K562 (cell line): ENCODE data around the gene CASP9. TPM values are rescaled to one million over a fixed set of nuclear protein-coding genes. Genes with fewer than 3 reads are reported as not detected.

Experiments
- CBFA2T2 ChIP-seq: fragments of 450-650 bp; conservative IDR thresholded peaks from 2 replicates; pipeline ENCODE4 v1.6.1; 2017; ENCODE audit warnings: mild to moderate bottlenecking
- CXXC5 ChIP-seq: fragments of 250-450 bp; sonication (Bioruptor Pico); IDR thresholded peaks from 2 replicates; pipeline ENCODE4 v1.8.0; 2022; ENCODE audit warnings: inconsistent platforms, mild to moderate bottlenecking, moderate library complexity
- NR2C2 ChIP-seq, 2 experiments: fragments of 200-800 bp in 1 of 2; sonication (Bioruptor generic) in 1 of 2; sonication (generic) in 1 of 2; formaldehyde crosslinking in 1 of 2; IDR thresholded peaks; 2 replicates each; pipeline versions ENCODE4 v1.6.1 to v1.8.0; 2016 to 2022; ENCODE audit warnings: mild to moderate bottlenecking in 1 of 2, missing compliant biosample characterization in 1 of 2, missing genetic modification characterization in 1 of 2, missing genetic modification reagents in 1 of 2
- RBFOX2 ChIP-seq: fragments of 200-400 bp; formaldehyde crosslinking; IDR thresholded peaks from 2 replicates; pipeline ENCODE4 v1.6.1; 2017; ENCODE audit warnings: low read depth, mild to moderate bottlenecking, low read length, moderate library complexity
- RUNX1 ChIP-seq: sonication (generic); IDR thresholded peaks from 2 replicates; pipeline ENCODE4 v1.6.1; 2016; ENCODE audit warnings: antibody characterized with exemption, low read depth
- SREBF2 ChIP-seq: sonication (generic); formaldehyde crosslinking; IDR thresholded peaks from 2 replicates; pipeline ENCODE4 v1.4.0; 2020; ENCODE audit warnings: mild to moderate bottlenecking, missing genetic modification reagents
- ZNF133 ChIP-seq: fragments of 250-450 bp; sonication (Bioruptor Pico); IDR thresholded peaks from 2 replicates; pipeline ENCODE4 v1.4.0; 2020; ENCODE audit warnings: mild to moderate bottlenecking
- ZNF274 ChIP-seq: IDR thresholded peaks from 2 replicates; pipeline ENCODE4 v1.6.1; 2011; ENCODE audit warnings: low read depth, mild to moderate bottlenecking, low read length, moderate library complexity, borderline replicate concordance
- ZNF644 ChIP-seq: fragments of 200-800 bp; sonication (Bioruptor generic); IDR thresholded peaks from 2 replicates; pipeline ENCODE4 v1.6.1; 2016; ENCODE audit warnings: low read depth, missing genetic modification characterization, missing compliant biosample characterization
- ZNF785 ChIP-seq: fragments of 250-450 bp; sonication (Bioruptor Pico); IDR thresholded peaks from 2 replicates; pipeline ENCODE4 v1.4.0; 2020; ENCODE audit warnings: mild to moderate bottlenecking
- polyA plus RNA-seq, 8 experiments: library from polyadenylated mRNA; depleted of rRNA in 4 of 8; stranded (reverse) in 5 of 8; unstranded in 3 of 8; fragments of >200 nt; fragmentation: Nextera tagmentation in 2 of 8; fragmentation: Illumina TruSeq in 1 of 8; extraction: Ambion mirVana in 2 of 8; extraction: Trizol in 1 of 8; gene quantifications; 2 replicates each; pipeline versions ENCODE4 v1.2.1 to v1.2.3, GENCODE V29; 2011 to 2014; ENCODE audit warnings: inconsistent platforms in 1 of 8, missing spikeins in 1 of 8
- total RNA-seq, 7 experiments: library from RNA; depleted of rRNA in 6 of 7; stranded (reverse); fragments of >200 nt in 6 of 7; fragmentation: Illumina TruSeq in 2 of 7; extraction: Trizol in 2 of 7; gene quantifications; 2 replicates each; pipeline versions ENCODE4 v1.2.1 to v1.2.3, GENCODE V29; 2011 to 2021; ENCODE audit warnings: low replicate concordance in 1 of 7
- TF ChIP-seq, protein P1 (sequence below), 2 experiments: fragments of 450-650 bp; IDR thresholded peaks; 2 replicates each; pipeline ENCODE4 v1.6.1; 2016; ENCODE audit warnings: mild to moderate bottlenecking in 2 of 2, borderline replicate concordance in 1 of 2, low read depth in 1 of 2, moderate library complexity in 1 of 2
- TF ChIP-seq, protein P2 (sequence below): sonication (generic); formaldehyde crosslinking; IDR thresholded peaks from 2 replicates; pipeline ENCODE4 v1.8.1; 2023; ENCODE audit warnings: mild to moderate bottlenecking, missing genetic modification reagents
- TF ChIP-seq, protein P3 (sequence below): fragments of 450-650 bp; conservative IDR thresholded peaks from 2 replicates; pipeline ENCODE4 v1.6.1; 2016; ENCODE audit warnings: missing genetic modification characterization, low read depth, mild to moderate bottlenecking, missing compliant biosample characterization, moderate library complexity

Gene CASP9
- total and polyA plus RNA-seq, 9 of the 15 experiments (the other 6 are each of a cell fraction or from before 2014, with no cell fraction given) = 10.8 to 54.1 (median 30.7) TPM

DNA sequence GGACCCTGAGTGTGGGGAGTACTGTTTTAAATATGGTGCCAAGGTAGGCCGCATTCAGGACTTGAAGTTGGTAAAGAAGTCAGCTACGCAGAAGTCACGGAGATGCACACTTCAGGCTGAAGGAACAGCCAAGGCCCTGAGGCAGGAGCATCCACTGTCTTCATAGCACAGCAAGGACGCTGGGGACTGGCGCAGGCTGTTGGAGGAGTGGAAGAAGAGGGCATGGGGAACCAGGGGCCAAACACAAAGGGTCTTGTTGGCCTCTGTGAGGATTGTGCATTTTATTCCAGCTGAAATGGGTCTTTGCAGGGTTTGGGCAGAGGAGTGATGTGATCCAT lies 19.2 kb upstream of the CASP9 start (continued):
- TF ChIP-seq NR2C2 (CRISPR knock-in tag; IDR thresholded peaks at IDR 0.05) (no peak), NR2C2 (tag; IDR thresholded peaks at IDR 0.05) (no peak), ZNF274 (no peak), ZNF644 (no peak), ZNF785 (CRISPR knock-in tag) (no peak), CBFA2T2 (no peak), RUNX1 (no peak), SREBF2 (no peak), CXXC5 (no peak), ZNF133 (no peak), RBFOX2 (0 out of 2 replicates have a peak, but pooled peaks have one; percentile 2)
- TF ChIP-seq, protein P1, sequence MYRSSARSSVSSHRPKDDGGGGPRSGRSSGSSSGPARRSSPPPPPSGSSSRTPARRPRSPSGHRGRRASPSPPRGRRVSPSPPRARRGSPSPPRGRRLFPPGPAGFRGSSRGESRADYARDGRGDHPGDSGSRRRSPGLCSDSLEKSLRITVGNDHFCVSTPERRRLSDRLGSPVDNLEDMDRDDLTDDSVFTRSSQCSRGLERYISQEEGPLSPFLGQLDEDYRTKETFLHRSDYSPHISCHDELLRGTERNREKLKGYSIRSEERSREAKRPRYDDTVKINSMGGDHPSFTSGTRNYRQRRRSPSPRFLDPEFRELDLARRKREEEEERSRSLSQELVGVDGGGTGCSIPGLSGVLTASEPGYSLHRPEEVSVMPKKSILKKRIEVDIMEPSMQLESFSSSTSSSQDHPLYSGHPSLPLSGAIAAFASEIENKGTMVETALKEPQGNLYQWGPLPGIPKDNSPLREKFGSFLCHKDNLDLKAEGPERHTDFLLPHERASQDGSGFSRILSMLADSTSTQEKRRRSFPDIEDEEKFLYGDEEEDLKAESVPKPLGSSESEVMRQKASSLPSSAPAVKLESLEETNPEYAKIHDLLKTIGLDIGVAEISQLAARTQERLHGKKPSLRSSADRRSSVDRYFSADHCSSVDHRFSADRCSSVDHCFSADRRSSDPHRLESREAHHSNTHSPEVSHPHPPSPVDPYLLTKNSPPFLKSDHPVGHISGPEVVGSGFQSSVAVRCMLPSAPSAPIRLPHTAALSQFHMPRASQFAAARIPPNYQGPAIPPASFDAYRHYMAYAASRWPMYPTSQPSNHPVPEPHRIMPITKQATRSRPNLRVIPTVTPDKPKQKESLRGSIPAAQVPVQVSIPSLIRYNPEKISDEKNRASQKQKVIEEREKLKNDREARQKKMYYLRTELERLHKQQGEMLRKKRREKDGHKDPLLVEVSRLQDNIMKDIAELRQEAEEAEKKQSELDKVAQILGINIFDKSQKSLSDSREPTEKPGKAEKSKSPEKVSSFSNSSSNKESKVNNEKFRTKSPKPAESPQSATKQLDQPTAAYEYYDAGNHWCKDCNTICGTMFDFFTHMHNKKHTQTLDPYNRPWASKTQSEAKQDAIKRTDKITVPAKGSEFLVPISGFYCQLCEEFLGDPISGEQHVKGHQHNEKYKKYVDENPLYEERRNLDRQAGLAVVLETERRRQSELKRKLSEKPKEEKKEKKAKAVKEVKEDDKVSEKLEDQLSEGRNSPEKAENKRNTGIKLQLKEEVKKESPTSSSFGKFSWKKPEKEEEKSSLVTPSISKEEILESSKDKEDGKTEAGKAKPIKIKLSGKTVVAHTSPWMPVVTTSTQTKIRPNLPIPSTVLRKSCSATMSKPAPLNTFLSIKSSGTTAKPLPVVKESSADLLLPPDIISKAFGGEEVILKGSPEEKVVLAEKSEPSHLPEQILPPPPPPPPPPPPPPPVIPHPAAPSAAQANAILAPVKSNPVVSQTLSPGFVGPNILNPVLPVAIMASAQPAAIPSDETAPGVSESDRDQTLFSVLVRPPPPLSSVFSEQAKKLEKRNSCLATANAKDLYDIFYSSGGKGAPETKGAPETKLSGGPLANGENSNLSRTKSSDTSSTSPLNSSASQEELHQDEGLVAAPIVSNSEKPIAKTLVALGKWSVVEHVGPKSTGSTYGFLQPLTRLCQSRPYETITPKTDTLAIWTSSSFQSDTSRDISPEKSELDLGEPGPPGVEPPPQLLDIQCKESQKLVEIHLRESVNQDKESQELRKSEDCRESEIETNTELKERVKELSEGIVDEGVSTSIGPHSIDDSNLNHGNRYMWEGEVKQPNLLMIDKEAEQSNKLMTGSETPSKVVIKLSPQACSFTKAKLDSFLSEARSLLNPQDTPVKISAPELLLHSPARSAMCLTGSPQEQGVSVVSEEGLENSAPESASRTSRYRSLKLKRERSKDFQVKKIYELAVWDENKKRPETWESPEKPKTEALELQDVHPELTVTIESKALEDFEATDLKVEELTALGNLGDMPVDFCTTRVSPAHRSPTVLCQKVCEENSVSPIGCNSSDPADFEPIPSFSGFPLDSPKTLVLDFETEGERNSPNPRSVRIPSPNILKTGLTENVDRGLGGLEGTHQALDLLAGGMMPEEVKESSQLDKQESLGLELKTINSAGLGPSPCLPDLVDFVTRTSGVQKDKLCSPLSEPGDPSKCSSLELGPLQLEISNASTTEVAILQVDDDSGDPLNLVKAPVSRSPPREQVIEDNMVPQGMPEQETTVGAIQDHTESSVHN (IDR thresholded peaks at IDR 0.05; ENCODE audit: borderline replicate concordance in 1 of 2, low read depth in 1 of 2) = no peak
- TF ChIP-seq, protein P2, sequence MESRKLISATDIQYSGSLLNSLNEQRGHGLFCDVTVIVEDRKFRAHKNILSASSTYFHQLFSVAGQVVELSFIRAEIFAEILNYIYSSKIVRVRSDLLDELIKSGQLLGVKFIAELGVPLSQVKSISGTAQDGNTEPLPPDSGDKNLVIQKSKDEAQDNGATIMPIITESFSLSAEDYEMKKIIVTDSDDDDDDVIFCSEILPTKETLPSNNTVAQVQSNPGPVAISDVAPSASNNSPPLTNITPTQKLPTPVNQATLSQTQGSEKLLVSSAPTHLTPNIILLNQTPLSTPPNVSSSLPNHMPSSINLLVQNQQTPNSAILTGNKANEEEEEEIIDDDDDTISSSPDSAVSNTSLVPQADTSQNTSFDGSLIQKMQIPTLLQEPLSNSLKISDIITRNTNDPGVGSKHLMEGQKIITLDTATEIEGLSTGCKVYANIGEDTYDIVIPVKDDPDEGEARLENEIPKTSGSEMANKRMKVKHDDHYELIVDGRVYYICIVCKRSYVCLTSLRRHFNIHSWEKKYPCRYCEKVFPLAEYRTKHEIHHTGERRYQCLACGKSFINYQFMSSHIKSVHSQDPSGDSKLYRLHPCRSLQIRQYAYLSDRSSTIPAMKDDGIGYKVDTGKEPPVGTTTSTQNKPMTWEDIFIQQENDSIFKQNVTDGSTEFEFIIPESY (CRISPR knock-in tag) = 0 out of 2 replicates have a peak, but pooled peaks have one; percentile 26
- TF ChIP-seq, protein P3, sequence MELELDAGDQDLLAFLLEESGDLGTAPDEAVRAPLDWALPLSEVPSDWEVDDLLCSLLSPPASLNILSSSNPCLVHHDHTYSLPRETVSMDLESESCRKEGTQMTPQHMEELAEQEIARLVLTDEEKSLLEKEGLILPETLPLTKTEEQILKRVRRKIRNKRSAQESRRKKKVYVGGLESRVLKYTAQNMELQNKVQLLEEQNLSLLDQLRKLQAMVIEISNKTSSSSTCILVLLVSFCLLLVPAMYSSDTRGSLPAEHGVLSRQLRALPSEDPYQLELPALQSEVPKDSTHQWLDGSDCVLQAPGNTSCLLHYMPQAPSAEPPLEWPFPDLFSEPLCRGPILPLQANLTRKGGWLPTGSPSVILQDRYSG (tag) = peak; percentile 54; the same call in 1 of the 2 replicates
